Stimulated activated CD8-positive, alpha-beta memory T cell treated with anti-CD3 and anti-CD28 coated beads, Interleukin-15, amount 100 ng/mL, for 1 hour (primary cell): Measurements from ENCODE around the gene TRMU.

Source experiments
- DNase-seq: peaks from one replicate; pipeline ENCODE4 v3.0.0-alpha.2; 2020; ENCODE audit warnings: low read depth

TRMU gene

GRCh38 chr22:46356496-46357480 is 21.3 kb downstream of the TRMU start:
- no peak for DNase-seq

GRCh38 chr22:46357711-46358520 is 22.4 kb downstream of the TRMU start:
- DNase-seq: no peak

- no peak for DNase-seq
These were observed 23.3 kb downstream of the TRMU start for GRCh38 chr22:46358766-46359165.

GRCh38 chr22:46359362-46359761 is 23.8 kb downstream of the TRMU start:
- no peak for DNase-seq

GRCh38 chr22:46360097-46360496 is 24.6 kb downstream of the TRMU start:
- DNase-seq: no peak

GRCh38 chr22:46360891-46361290 is 25.4 kb downstream of the TRMU start:
- no peak for DNase-seq

GRCh38 chr22:46361826-46362202 is 26.3 kb downstream of the TRMU start:
- no peak for DNase-seq

GRCh38 chr22:46362203-46362933 is 26.9 kb downstream of the TRMU start:
- DNase-seq: no peak

GRCh38 chr22:46362934-46363515 is 27.5 kb downstream of the TRMU start:
- no peak for DNase-seq

- no peak for DNase-seq
These were observed 28.3 kb downstream of the TRMU start for GRCh38 chr22:46363611-46364321.

GRCh38 chr22:46364341-46365165 is 29.0 kb downstream of the TRMU start:
- no peak for DNase-seq

GRCh38 chr22:46365166-46365624 is 29.7 kb downstream of the TRMU start:
- DNase-seq: no peak

- DNase-seq: no peak
These were observed 30.8 kb downstream of the TRMU start for GRCh38 chr22:46366327-46366731.

GRCh38 chr22:46366801-46367706 is 31.5 kb downstream of the TRMU start:
- DNase-seq: no peak

- DNase-seq: peak; percentile 38
These were observed 32.2 kb downstream of the TRMU start for GRCh38 chr22:46367707-46368191.

GRCh38 chr22:46368422-46368821 is 32.9 kb downstream of the TRMU start:
- DNase-seq: no peak

GRCh38 chr22:46368871-46369715 is 33.6 kb downstream of the TRMU start:
- no peak for DNase-seq
